ENCODE measurements around the gene KIAA0319L. TPM values are rescaled to one million over a fixed set of nuclear protein-coding genes. Genes with fewer than 3 reads are reported as not detected.
A peak's percentile ranks its signal among the peaks of the same experiment; 100 is the strongest.

Gene KIAA0319L
- total and polyA plus RNA-seq, 4 donors: 27.0 to 107 (median 27.9) TPM

DNA sequence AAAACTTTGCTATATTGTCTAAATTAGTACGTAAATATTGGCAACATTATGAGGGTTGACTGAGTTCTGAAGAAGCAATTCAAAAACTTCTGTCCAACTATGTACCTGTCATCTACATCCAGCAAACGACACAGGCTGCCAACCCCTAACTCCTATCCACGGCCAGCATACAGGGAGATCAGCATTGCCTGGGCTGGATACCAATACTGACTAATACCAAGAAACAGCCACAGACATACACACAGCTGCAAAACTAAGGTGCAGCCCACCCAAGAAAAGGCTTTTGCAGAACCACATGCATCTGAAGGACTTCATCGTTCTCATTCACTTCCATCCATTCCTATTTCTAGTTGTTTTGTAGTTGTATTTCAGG lies 2.0 kb downstream of the KIAA0319L start:
- Histone ChIP-seq H3K27me3 (ENCODE audit: control insufficient read depth in 4 of 4, insufficient read depth in 4 of 4, low read length in 3 of 4) (no peaks in the 10 kb centered on the region), H3K9me3 (ENCODE audit: control insufficient read depth in 4 of 4, low read length in 3 of 4) (no peaks in the 10 kb centered on the region), H3K36me3 (ENCODE audit: control insufficient read depth in 4 of 4, insufficient read depth in 3 of 4, low read depth in 1 of 4, low read length in 3 of 4) (peaks cover 0 to 22% (median 16%) of the 10 kb centered on the region in 4 donors), H3K4me1 (ENCODE audit: control insufficient read depth in 4 of 4, insufficient read depth in 4 of 4, low read length in 3 of 4) (peaks cover 2 to 50% (median 42%) of the 10 kb centered on the region in 4 donors), H3K9ac (ENCODE audit: low read depth in 1 of 2, low read length in 2 of 2) (no peak overlapping the region), H3K27ac (ENCODE audit: low read depth in 1 of 2, low read length in 2 of 2) (peak overlapping the region in 1 of 2 donors; percentile 99), H3K4me3 (ENCODE audit: low read depth in 1 of 3, low read length in 3 of 3) (no peak overlapping the region)
- DNase-seq (ENCODE audit: low spot score): no peak
- TF ChIP-seq, protein P1, sequence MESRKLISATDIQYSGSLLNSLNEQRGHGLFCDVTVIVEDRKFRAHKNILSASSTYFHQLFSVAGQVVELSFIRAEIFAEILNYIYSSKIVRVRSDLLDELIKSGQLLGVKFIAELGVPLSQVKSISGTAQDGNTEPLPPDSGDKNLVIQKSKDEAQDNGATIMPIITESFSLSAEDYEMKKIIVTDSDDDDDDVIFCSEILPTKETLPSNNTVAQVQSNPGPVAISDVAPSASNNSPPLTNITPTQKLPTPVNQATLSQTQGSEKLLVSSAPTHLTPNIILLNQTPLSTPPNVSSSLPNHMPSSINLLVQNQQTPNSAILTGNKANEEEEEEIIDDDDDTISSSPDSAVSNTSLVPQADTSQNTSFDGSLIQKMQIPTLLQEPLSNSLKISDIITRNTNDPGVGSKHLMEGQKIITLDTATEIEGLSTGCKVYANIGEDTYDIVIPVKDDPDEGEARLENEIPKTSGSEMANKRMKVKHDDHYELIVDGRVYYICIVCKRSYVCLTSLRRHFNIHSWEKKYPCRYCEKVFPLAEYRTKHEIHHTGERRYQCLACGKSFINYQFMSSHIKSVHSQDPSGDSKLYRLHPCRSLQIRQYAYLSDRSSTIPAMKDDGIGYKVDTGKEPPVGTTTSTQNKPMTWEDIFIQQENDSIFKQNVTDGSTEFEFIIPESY (IDR thresholded peaks at IDR 0.05): no peak
- no peak for TF ChIP-seq EGR1 (IDR thresholded peaks at IDR 0.05; ENCODE audit: low read depth in 2 of 2)
- no peak for TF ChIP-seq RXRA (IDR thresholded peaks at IDR 0.05)
- TF ChIP-seq, protein P2, sequence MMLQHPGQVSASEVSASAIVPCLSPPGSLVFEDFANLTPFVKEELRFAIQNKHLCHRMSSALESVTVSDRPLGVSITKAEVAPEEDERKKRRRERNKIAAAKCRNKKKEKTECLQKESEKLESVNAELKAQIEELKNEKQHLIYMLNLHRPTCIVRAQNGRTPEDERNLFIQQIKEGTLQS (IDR thresholded peaks at IDR 0.05): no peak
- TF ChIP-seq SP1 (IDR thresholded peaks at IDR 0.05): no peak
- TF ChIP-seq FOXA2 (IDR thresholded peaks at IDR 0.05): no peak
- TF ChIP-seq, protein P3, sequence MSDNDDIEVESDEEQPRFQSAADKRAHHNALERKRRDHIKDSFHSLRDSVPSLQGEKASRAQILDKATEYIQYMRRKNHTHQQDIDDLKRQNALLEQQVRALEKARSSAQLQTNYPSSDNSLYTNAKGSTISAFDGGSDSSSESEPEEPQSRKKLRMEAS (IDR thresholded peaks at IDR 0.05): no peak
- no peak for TF ChIP-seq FOXA1 (IDR thresholded peaks at IDR 0.05)
- WGBS: 82% methylated on average over 4 of the region's 4 CpGs

DNA sequence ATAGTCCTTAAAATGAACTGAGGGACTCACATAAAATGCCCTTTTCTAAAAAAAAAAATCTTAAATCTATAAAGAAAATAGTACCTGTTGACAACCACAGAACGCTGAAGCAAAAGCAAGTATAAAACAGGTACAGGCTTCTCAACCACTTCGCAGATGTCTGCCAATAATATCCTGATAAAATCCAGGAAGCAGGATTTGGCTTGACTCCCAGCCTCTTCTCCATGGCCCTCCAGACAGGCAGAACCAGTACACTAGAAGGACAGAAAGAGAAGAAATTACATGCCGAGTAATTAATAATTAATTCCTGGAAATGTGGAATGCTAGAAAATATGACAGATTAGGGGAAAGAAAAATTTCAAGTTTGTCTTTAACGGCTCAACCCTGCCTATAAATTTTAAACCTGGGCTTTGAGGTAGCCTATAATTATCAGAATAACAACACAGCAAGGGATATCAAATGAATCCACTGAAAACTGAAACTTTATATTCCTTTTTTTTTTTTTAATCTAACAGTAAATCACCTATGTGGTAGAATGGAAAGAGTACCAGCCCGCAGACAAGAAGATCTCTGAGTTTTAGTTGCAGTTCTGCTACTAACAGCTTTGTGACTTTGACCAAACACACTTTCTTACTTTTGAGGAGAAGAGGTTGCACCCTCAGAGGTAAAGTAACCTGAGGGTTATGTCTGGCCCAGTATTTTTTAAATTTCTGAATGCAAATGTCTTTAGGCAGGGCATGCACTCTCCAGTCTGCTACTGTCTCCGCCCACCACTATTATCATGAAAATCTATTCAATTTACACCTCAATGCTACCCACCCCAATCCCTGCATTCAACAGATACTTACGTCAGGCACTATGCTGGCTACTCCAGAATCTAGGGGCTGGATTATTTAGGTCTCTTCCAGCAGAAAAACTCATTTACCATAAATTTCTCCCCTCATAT lies 2.7 kb downstream of the KIAA0319L start:
- peaks cover 2 to 48% (median 42%) of the 10 kb centered on the region in 4 donors for H3K4me1 ChIP-seq (ENCODE audit: control insufficient read depth in 4 of 4, insufficient read depth in 4 of 4, low read length in 3 of 4)
- no peak for TF ChIP-seq HNF4A (conservative IDR thresholded peaks at IDR 0.05)
- TF ChIP-seq RAD21 (IDR thresholded peaks at IDR 0.05): peak in 1 of 2 donors; percentile 26
- TF ChIP-seq YY1 (IDR thresholded peaks at IDR 0.05): peak; percentile 49
- TF ChIP-seq, protein P4, sequence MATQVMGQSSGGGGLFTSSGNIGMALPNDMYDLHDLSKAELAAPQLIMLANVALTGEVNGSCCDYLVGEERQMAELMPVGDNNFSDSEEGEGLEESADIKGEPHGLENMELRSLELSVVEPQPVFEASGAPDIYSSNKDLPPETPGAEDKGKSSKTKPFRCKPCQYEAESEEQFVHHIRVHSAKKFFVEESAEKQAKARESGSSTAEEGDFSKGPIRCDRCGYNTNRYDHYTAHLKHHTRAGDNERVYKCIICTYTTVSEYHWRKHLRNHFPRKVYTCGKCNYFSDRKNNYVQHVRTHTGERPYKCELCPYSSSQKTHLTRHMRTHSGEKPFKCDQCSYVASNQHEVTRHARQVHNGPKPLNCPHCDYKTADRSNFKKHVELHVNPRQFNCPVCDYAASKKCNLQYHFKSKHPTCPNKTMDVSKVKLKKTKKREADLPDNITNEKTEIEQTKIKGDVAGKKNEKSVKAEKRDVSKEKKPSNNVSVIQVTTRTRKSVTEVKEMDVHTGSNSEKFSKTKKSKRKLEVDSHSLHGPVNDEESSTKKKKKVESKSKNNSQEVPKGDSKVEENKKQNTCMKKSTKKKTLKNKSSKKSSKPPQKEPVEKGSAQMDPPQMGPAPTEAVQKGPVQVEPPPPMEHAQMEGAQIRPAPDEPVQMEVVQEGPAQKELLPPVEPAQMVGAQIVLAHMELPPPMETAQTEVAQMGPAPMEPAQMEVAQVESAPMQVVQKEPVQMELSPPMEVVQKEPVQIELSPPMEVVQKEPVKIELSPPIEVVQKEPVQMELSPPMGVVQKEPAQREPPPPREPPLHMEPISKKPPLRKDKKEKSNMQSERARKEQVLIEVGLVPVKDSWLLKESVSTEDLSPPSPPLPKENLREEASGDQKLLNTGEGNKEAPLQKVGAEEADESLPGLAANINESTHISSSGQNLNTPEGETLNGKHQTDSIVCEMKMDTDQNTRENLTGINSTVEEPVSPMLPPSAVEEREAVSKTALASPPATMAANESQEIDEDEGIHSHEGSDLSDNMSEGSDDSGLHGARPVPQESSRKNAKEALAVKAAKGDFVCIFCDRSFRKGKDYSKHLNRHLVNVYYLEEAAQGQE (IDR thresholded peaks at IDR 0.05): no peak
- no peak for TF ChIP-seq FOXA2 (IDR thresholded peaks at IDR 0.05)
- no peak overlapping the region for H3K4me3 ChIP-seq (ENCODE audit: low read depth in 1 of 3, low read length in 3 of 3)
- WGBS: 51% methylated on average over 7 of the region's 7 CpGs
- no peak for DNase-seq (ENCODE audit: low spot score)
- no peaks in the 10 kb centered on the region for H3K27me3 ChIP-seq (ENCODE audit: control insufficient read depth in 4 of 4, insufficient read depth in 4 of 4, low read length in 3 of 4)
- peaks cover 1 to 25% (median 20%) of the 10 kb centered on the region in 4 donors for H3K36me3 ChIP-seq (ENCODE audit: control insufficient read depth in 4 of 4, insufficient read depth in 3 of 4, low read depth in 1 of 4, low read length in 3 of 4)
- no peak overlapping the region for H3K9ac ChIP-seq (ENCODE audit: low read depth in 1 of 2, low read length in 2 of 2)
- H3K9me3 ChIP-seq (ENCODE audit: control insufficient read depth in 4 of 4, low read length in 3 of 4): no peaks in the 10 kb centered on the region
- H3K27ac ChIP-seq (ENCODE audit: low read depth in 1 of 2, low read length in 2 of 2): no peak overlapping the region

Data from liver (tissue), 9 donors.